ENCODE results near the gene HBM. TPM values are rescaled to one million over a fixed set of nuclear protein-coding genes. Genes with fewer than 3 reads are reported as not detected.
A peak's percentile ranks its signal among the peaks of the same experiment; 100 is the strongest.

The HBM gene
- total and polyA plus RNA-seq, 10 of the 15 experiments (the other 5 are each of a cell fraction or from before 2014, with no cell fraction given) = 0.23 TPM; not detected in 9

GRCh38 chr16:179211-180092 is 13.7 kb downstream of the HBM start:
- Histone ChIP-seq H3K4me2 (ENCODE audit: control insufficient read depth, insufficient read depth) (no peak overlapping the region), H3K4me1 (ENCODE audit: control insufficient read depth, insufficient read depth, low read length) (peaks cover 8% of the 10 kb centered on the region; the same call in 1 of the 2 replicates), H3K4me3 (no peak overlapping the region), H3K27ac (ENCODE audit: control insufficient read depth, insufficient read depth) (no peak overlapping the region), H3K9me3 (replicated peaks; ENCODE audit: control insufficient read depth, insufficient read depth, low read length) (no peaks in the 10 kb centered on the region), H3K79me2 (ENCODE audit: control insufficient read depth, insufficient read depth, low read length) (no peaks in the 10 kb centered on the region), H2AFZ (ENCODE audit: control insufficient read depth, low read depth, low read length) (no peak overlapping the region), H3K36me3 (ENCODE audit: control insufficient read depth in 2 of 2, insufficient read depth in 2 of 2, low read length in 1 of 2) (no peaks in the 10 kb centered on the region), H3K9ac (ENCODE audit: control insufficient read depth, insufficient read depth, low read length) (no peak overlapping the region), H3K27me3 (replicated peaks in 1 of 2; ENCODE audit: control insufficient read depth in 2 of 2, insufficient read depth in 2 of 2, low read length in 1 of 2) (peaks cover 6 to 8% of the 10 kb centered on the region in 2 experiments), H4K20me1 (ENCODE audit: control insufficient read depth, insufficient read depth) (no peaks in the 10 kb centered on the region)
- ChIA-PET RAD21 (ENCODE audit: unreplicated experiment) (no interaction called here), POLR2A (no interaction called here), SMC1A (ENCODE audit: uncharacterized antibody, unreplicated experiment) (no interaction called here), CTCF (interaction anchor here (1.0 to 1.5 kb wide), 2 partner anchors 72 to 75 kb away, joined by 3 to 5 read pairs; no protein-coding TSS in a partner anchor)
- ATAC-seq (no peak), DNase-seq (ENCODE audit: low read depth, low spot score) (no peak), FAIRE-seq (no peak)
- in situ Hi-C loops (cut with MboI) (loop anchor here (5.0 kb wide), 1 partner anchor 72 kb away; no protein-coding TSS in a partner anchor), intact Hi-C loops (cut with micrococcal nuclease; ENCODE audit: unreplicated experiment) (loop anchor here (2.0 kb wide), 2 partner anchors 63 to 73 kb away; no protein-coding TSS in a partner anchor)
- BruUV-seq (replicated peaks) = no TSS peak
- no peak for TF ChIP-seq JUNB (IDR thresholded peaks at IDR 0.05)
- TF ChIP-seq RAD51 (IDR thresholded peaks at IDR 0.05) = no peak
- 87% methylated on average over 17 of the region's 17 CpGs for WGBS (ENCODE audit: insufficient coverage, insufficient replicate concordance, low lambda C conversion rate, missing lambda C conversion rate)

GRCh38 chr16:180101-180675 is 14.4 kb downstream of the HBM start, which contains the start of gene HBQ1:
HBQ1 (plus strand) TSS chr16:180459; CDS start chr16:180487, 28 bp downstream.
- no peaks in the 10 kb centered on the region for H3K79me2 ChIP-seq (ENCODE audit: control insufficient read depth, insufficient read depth, low read length)
- intact Hi-C loops (cut with micrococcal nuclease; ENCODE audit: unreplicated experiment) = loop anchor here (2.0 kb wide), 2 partner anchors 63 to 73 kb away; no protein-coding TSS in a partner anchor
- H3K4me3 ChIP-seq = no peak within 1 kb of the TSS
- DNase-seq (ENCODE audit: low read depth, low spot score) (no peak), ATAC-seq (peak; percentile 8; the same call in 1 of the 3 replicates), FAIRE-seq (no peak)
- SMC1A ChIA-PET (ENCODE audit: uncharacterized antibody, unreplicated experiment) = no interaction called here
- WGBS (ENCODE audit: insufficient coverage, insufficient replicate concordance, low lambda C conversion rate, missing lambda C conversion rate) = 45% methylated on average over 22 of the region's 59 CpGs
- H4K20me1 ChIP-seq (ENCODE audit: control insufficient read depth, insufficient read depth) = no peaks in the 10 kb centered on the region
- peak within 1 kb of the TSS; percentile 79 for H3K4me2 ChIP-seq (ENCODE audit: control insufficient read depth, insufficient read depth)
- RAD21 ChIA-PET (ENCODE audit: unreplicated experiment) = interaction anchor here (0.6 kb wide), 1 partner anchor 73 kb away, joined by 3 read pairs; no protein-coding TSS in a partner anchor
- H3K36me3 ChIP-seq (ENCODE audit: control insufficient read depth in 2 of 2, insufficient read depth in 2 of 2, low read length in 1 of 2) = 0 out of 4 replicates have a peak, but pooled peaks cover 0 to 2% of the 10 kb centered on the region in 2 experiments
- POLR2A ChIA-PET = interaction anchor here (0.5 kb wide), 1 partner anchor 54 kb away, joined by 3 read pairs; no protein-coding TSS in a partner anchor
- H2AFZ ChIP-seq (ENCODE audit: control insufficient read depth, low read depth, low read length) = peak within 1 kb of the TSS; percentile 79
- no peaks in the 10 kb centered on the region for H3K9me3 ChIP-seq (replicated peaks; ENCODE audit: control insufficient read depth, insufficient read depth, low read length)
- CTCF ChIA-PET = interaction anchor here (0.9 to 3.8 kb wide), 4 partner anchors 60 to 182 kb away, joined by 3 to 20 read pairs (median 4); no protein-coding TSS in a partner anchor
- H3K9ac ChIP-seq (ENCODE audit: control insufficient read depth, insufficient read depth, low read length) = no peak within 1 kb of the TSS
- no TSS peak for BruUV-seq (replicated peaks)
- no peak within 1 kb of the TSS for H3K27ac ChIP-seq (ENCODE audit: control insufficient read depth, insufficient read depth)
- peaks cover 8% of the 10 kb centered on the region; the same call in 1 of the 2 replicates for H3K4me1 ChIP-seq (ENCODE audit: control insufficient read depth, insufficient read depth, low read length)
- H3K27me3 ChIP-seq (replicated peaks in 1 of 2; ENCODE audit: control insufficient read depth in 2 of 2, insufficient read depth in 2 of 2, low read length in 1 of 2) = peaks cover 4 to 5% of the 10 kb centered on the region in 2 experiments
- in situ Hi-C loops (cut with MboI) = loop anchor here (5.0 kb wide), 1 partner anchor 73 kb away; no protein-coding TSS in a partner anchor
- TF ChIP-seq RAD21 (IDR thresholded peaks at IDR 0.05; ENCODE audit: insufficient read depth, low read depth, low read length) (peak; percentile 19; the same call in 1 of the 2 replicates), ZNF592 (IDR thresholded peaks at IDR 0.05) (no peak), GATAD2B (conservative IDR thresholded peaks at IDR 0.05; ENCODE audit: low read depth) (no peak), CHD1 (IDR thresholded peaks at IDR 0.05; ENCODE audit: low read depth, low read length) (no peak), CTCF (IDR thresholded peaks at IDR 0.05 in 2 of 3, conservative IDR thresholded peaks at IDR 0.05 in 1 of 3; ENCODE audit: control insufficient read depth in 2 of 3, extremely low read depth in 1 of 3, insufficient read depth in 1 of 3, low read depth in 3 of 3, low read length in 3 of 3) (peak in 2 of 3 experiments; percentile 17 to 33; a peak in 3 of 6 replicates)

Measured in GM12878 (cell line).